Karpas-422 (cell line): ENCODE data around the gene PKD2L1. TPM values are rescaled to one million over a fixed set of nuclear protein-coding genes. Genes with fewer than 3 reads are reported as not detected.
A peak's percentile ranks its signal among the peaks of the same experiment; 100 is the strongest.

Experiments used
- DNase-seq: peaks from one replicate; pipeline ENCODE4 v3.0.0-alpha.2; 2015
- H2AFZ ChIP-seq: fragments of 200-600 bp; sonication (generic); 2 replicates; pipeline ENCODE4 v1.6.1; 2014; ENCODE audit warnings: antibody characterized with exemption, low read length, mixed read lengths
- H3K27ac ChIP-seq: fragments of 200-600 bp; sonication (generic); 2 replicates; pipeline ENCODE4 v1.5.1; 2014; ENCODE audit warnings: mild to moderate bottlenecking, low read length, moderate library complexity
- H3K27me3 ChIP-seq: fragments of 200-600 bp; sonication (generic); 2 replicates; pipeline ENCODE4 v1.6.1; 2014; ENCODE audit warnings: low read length, mixed read lengths
- H3K36me3 ChIP-seq: fragments of 200-600 bp; sonication (generic); 2 replicates; pipeline ENCODE4 v1.6.1; 2014; ENCODE audit warnings: low read length, mixed read lengths; ENCODE audit not compliant: insufficient read depth
- H3K4me1 ChIP-seq: fragments of 200-600 bp; sonication (generic); 2 replicates; pipeline ENCODE4 v1.6.1; 2014; ENCODE audit warnings: mild to moderate bottlenecking, low read length, mixed read lengths
- H3K4me2 ChIP-seq: fragments of 200-600 bp; sonication (generic); 2 replicates; pipeline ENCODE4 v1.6.1; 2014; ENCODE audit warnings: low read length, low read depth, mild to moderate bottlenecking; ENCODE audit not compliant: poor library complexity, severe bottlenecking
- H3K4me3 ChIP-seq: fragments of 200-600 bp; sonication (generic); 2 replicates; pipeline ENCODE4 v1.5.1; 2014; ENCODE audit warnings: mild to moderate bottlenecking, antibody characterized with exemption, low read length, mixed read lengths
- H3K79me2 ChIP-seq: fragments of 200-600 bp; sonication (generic); 2 replicates; pipeline ENCODE4 v1.6.1; 2014; ENCODE audit warnings: mild to moderate bottlenecking, low read length, mixed read lengths
- H3K9ac ChIP-seq: fragments of 200-600 bp; sonication (generic); 2 replicates; pipeline ENCODE4 v1.6.0; 2014; ENCODE audit warnings: low read length
- H3K9me2 ChIP-seq: fragments of 200-600 bp; sonication (generic), shearing (Covaris generic); replicated peaks from 2 replicates; pipeline ENCODE4 v1.6.0; 2014; ENCODE audit warnings: mild to moderate bottlenecking, low read length, moderate library complexity; ENCODE audit not compliant: insufficient read depth
- H3K9me3 ChIP-seq: fragments of 300-700, 200-600 bp; sonication (generic); 2 replicates; pipeline ENCODE4 v1.6.1; 2014; ENCODE audit warnings: low read length, mixed read lengths
- H4K20me1 ChIP-seq: fragments of 200-600 bp; sonication (generic); 2 replicates; pipeline ENCODE4 v1.6.1; 2014; ENCODE audit warnings: mild to moderate bottlenecking, antibody characterized with exemption, low read length, low read depth; ENCODE audit not compliant: insufficient read depth
- total RNA-seq: library from RNA; depleted of rRNA; stranded (reverse); fragments of >200 nt; shearing (Covaris generic); gene quantifications from 2 replicates; pipeline ENCODE4 v1.2.3, GENCODE V29; 2014; ENCODE audit warnings: low replicate concordance

PKD2L1 gene
- total RNA-seq, 1 experiment from 2014 or later, result 0.07 TPM

DNA sequence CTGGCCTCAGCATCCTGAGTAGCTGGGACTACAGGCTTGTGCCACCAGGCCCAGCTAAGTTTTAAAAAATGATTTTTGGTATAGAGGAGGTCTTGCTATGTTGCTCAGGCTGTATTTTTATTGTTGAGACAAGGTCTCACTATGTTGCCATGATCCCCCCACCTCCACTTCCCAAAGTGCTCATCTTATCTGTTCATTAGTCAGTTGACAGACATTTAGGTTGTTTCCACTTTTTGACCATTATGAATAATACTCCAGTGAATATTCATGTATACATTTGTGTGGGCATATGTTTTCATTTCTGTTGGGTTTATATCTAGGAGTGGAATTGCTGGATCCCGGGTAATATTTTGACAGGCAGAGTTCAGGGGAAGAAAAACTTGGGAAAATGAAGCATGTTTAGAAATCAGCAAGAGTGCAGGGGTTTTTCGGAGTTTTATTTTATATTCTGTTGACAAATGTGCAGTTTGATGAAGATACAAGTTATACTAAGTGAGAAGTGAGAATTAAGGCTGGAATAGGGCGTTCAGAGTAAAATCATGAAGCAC lies 14.3 kb upstream of the PKD2L1 start:
- no peaks in the 10 kb centered on the region for H3K27me3 ChIP-seq
- H3K4me1 ChIP-seq, result peaks cover 33% of the 10 kb centered on the region
- H4K20me1 ChIP-seq, result peaks cover 15% of the 10 kb centered on the region

DNA sequence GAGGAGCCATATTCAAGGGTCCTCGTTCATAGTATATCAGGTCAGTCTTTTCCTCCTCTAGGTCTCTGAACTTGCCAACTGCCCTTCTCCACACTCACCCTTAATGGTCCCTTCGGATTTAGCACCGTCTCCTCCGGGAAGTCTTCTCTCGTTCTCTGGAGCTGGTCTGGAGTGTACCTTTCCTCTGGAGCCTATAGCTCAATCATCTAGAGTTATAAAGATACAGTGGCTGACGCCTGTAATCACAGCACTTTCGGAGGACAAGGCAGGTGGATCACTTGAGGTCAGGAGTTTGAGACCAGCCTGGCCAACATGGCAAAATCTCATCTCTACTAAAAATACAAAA lies 12.6 kb upstream of the PKD2L1 start:
- H4K20me1 ChIP-seq, result no peaks in the 10 kb centered on the region; the same call in 1 of the 2 replicates
- H3K4me1 ChIP-seq, result peaks cover 27% of the 10 kb centered on the region
- H3K9me3 ChIP-seq, result no peaks in the 10 kb centered on the region
- H3K79me2 ChIP-seq, result peaks cover 6% of the 10 kb centered on the region
- H3K27me3 ChIP-seq, result no peaks in the 10 kb centered on the region
- H3K27ac ChIP-seq, result no peak overlapping the region
- H3K4me3 ChIP-seq, result no peak overlapping the region
- DNase-seq, result no peak
- no peak overlapping the region for H3K4me2 ChIP-seq
- H3K9me2 ChIP-seq, result no peaks in the 10 kb centered on the region
- peaks cover 4% of the 10 kb centered on the region for H3K36me3 ChIP-seq
- no peak overlapping the region for H3K9ac ChIP-seq
- H2AFZ ChIP-seq, result 0 out of 2 replicates have a peak overlapping the region, but pooled peaks have one; percentile 21

More for the DNA sequence above, 14.3 kb upstream of the PKD2L1 start:
- Histone ChIP-seq H2AFZ (no peak overlapping the region), H3K79me2 (peaks cover 23% of the 10 kb centered on the region), H3K9me3 (no peaks in the 10 kb centered on the region), H3K9me2 (no peaks in the 10 kb centered on the region), H3K27ac (no peak overlapping the region), H3K4me2 (no peak overlapping the region), H3K4me3 (no peak overlapping the region), H3K36me3 (peaks cover 21% of the 10 kb centered on the region), H3K9ac (no peak overlapping the region)
- DNase-seq, result no peak

DNA sequence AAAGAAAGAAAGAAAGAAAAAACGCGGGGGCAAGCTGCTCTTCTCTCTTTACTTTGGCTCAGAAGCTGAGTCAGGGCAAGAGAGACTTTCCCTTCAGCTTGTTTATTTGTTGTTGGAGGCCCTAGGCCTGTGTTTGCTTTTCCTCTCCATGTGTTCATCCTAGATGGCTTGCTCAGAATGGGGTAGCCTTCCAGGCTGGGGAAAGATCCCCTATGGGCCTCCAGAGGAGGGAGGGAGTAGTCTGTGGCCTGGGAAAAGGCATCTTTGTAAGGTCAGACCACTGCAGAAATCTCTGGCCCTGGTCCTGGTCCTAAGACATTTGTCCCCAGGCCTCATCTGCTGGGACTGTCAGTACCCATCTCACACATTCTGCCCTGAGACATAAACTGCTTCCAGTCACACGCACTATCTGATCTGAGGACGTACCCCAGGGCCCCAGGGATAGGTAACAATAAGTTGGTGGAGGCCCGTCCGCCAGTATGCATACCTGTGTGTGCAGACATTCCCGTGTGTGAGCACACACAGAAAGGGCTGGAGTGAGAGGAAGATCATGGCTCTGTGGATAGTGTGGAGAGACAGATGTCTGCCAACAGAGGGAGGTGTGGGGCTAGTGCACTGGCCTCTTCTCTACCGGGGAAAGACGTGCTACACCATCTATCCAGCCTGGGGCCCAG lies 12.1 kb upstream of the PKD2L1 start:
- Histone ChIP-seq H3K27ac (no peak overlapping the region), H3K4me2 (no peak overlapping the region), H2AFZ (0 out of 2 replicates have a peak overlapping the region, but pooled peaks have one; percentile 21), H3K4me3 (no peak overlapping the region), H3K9ac (no peak overlapping the region), H3K4me1 (peaks cover 27% of the 10 kb centered on the region), H3K36me3 (no peaks in the 10 kb centered on the region), H4K20me1 (no peaks in the 10 kb centered on the region), H3K27me3 (no peaks in the 10 kb centered on the region), H3K79me2 (peaks cover under 1% of the 10 kb centered on the region), H3K9me2 (no peaks in the 10 kb centered on the region), H3K9me3 (no peaks in the 10 kb centered on the region)
- peak; percentile 79 for DNase-seq

DNA sequence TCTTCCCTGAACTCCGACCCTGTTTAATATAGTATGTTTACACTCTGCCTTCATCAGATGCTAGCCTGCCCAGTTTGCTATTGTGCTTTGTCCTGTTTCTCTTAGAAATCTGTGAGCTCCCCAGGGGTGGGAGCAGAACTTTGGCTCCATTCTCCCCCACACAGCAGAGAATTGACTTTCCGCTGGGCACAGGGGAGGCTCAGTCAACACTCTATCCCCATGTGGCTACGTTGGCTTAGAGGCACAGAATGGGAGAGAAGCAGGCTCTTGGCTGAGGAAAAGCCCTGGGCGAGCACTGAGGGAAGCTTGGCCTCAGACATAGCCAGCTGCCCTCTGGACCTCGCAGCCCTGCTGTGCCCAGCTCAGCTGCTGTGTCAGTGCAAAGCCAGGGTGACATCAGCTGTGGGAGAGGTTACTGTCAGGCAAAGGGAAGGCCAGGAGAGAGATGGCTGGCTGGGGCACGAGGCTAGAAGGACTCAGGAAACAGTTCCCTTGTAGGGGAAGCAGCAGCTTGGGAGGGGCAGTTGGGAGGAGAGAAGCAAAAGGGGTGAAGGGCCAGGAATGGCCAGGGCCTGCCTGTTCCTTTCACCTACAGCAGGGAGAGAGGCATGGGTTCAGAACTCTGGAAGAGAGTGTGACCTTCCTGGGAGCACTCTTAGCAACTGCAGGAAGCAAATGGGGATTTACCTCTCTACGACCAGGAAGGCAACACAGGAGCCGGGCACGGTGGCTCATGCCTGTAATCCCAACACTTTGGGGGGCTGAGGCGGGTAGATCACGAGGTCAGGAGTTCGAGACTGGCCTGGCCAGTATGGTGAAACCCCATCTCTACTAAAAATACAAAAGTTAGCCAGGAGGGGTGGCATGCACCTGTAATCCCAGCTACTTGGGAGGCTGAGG lies 11.2 kb upstream of the PKD2L1 start:
- H3K27me3 ChIP-seq, result no peaks in the 10 kb centered on the region
- no peak overlapping the region for H3K9ac ChIP-seq
- peaks cover 26% of the 10 kb centered on the region for H3K4me1 ChIP-seq
- H2AFZ ChIP-seq, result no peak overlapping the region
- H3K9me2 ChIP-seq, result no peaks in the 10 kb centered on the region
- H3K27ac ChIP-seq, result no peak overlapping the region
- H3K36me3 ChIP-seq, result no peaks in the 10 kb centered on the region
- H3K4me2 ChIP-seq, result no peak overlapping the region
- no peaks in the 10 kb centered on the region for H3K79me2 ChIP-seq
- DNase-seq, result no peak
- no peak overlapping the region for H3K4me3 ChIP-seq
- H3K9me3 ChIP-seq, result no peaks in the 10 kb centered on the region
- H4K20me1 ChIP-seq, result no peaks in the 10 kb centered on the region

DNA sequence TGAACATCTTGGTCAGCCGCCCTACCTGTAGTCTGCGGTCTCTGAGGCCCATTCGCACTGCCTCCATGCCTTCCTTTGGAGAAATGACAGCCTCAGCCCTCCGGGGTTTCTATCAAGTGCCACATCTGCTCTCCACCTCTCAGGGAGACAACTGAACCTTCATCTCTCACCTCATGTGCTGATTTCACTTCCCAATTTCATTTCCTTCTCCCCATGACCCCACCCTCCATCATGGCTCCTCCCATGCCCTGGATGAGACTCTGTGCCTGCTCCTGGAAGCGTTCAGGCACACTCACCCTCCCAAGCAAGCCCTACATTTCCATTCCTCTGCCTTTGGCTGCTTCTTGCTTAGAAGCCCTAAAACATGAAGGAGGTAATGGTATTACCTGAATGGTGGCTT lies 9.2 kb upstream of the PKD2L1 start:
- H4K20me1 ChIP-seq, result no peaks in the 10 kb centered on the region
- peak overlapping the region; percentile 94; the same call in 1 of the 2 replicates for H2AFZ ChIP-seq
- H3K9ac ChIP-seq, result peak overlapping the region; percentile 45
- H3K9me3 ChIP-seq, result no peaks in the 10 kb centered on the region
- H3K4me2 ChIP-seq, result peak overlapping the region; percentile 57
- no peaks in the 10 kb centered on the region for H3K9me2 ChIP-seq
- H3K79me2 ChIP-seq, result no peaks in the 10 kb centered on the region
- peak; percentile 81 for DNase-seq
- H3K36me3 ChIP-seq, result no peaks in the 10 kb centered on the region
- H3K4me1 ChIP-seq, result peaks cover 14% of the 10 kb centered on the region
- H3K4me3 ChIP-seq, result peak overlapping the region; percentile 29; the same call in 1 of the 2 replicates
- no peak overlapping the region for H3K27ac ChIP-seq
- H3K27me3 ChIP-seq, result no peaks in the 10 kb centered on the region

DNA sequence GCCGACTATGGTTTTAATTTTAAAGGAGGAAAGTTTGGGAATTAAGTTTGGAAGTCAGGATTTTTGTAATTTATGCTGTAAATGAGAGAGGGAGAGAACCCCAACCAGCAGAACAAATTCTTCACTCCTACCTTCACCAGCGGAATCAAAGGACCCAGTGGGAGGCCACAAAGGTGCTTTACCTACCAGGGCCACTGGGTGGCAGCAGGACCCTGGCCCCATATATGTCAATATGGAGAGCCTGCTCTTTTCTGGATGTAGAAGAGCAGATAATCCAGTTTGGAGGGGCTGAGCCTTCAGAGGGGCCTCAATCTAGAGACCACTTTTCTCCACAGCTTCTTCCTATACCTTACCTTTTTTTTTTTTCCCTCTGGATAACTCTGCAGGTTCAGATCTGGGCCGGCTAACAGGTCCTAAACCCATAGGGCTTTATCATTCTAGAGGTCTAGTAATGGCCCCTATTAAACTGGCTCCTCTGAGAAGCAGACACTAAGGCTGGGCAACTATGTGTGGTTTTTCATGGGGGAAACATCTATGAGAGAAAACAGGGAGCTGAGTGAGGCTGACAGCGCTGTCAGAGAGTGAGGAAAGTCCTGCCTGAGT lies 8.5 kb upstream of the PKD2L1 start:
- H3K36me3 ChIP-seq, result no peaks in the 10 kb centered on the region
- H4K20me1 ChIP-seq, result no peaks in the 10 kb centered on the region
- H3K4me1 ChIP-seq, result peaks cover 14% of the 10 kb centered on the region
- peak overlapping the region; percentile 57 for H3K4me2 ChIP-seq
- peak; percentile 91 for DNase-seq
- no peaks in the 10 kb centered on the region for H3K27me3 ChIP-seq
- no peaks in the 10 kb centered on the region for H3K9me2 ChIP-seq
- H3K79me2 ChIP-seq, result no peaks in the 10 kb centered on the region
- H3K27ac ChIP-seq, result no peak overlapping the region
- no peaks in the 10 kb centered on the region for H3K9me3 ChIP-seq
- peak overlapping the region; percentile 45 for H3K9ac ChIP-seq
- peak overlapping the region; percentile 29; the same call in 1 of the 2 replicates for H3K4me3 ChIP-seq
- peak overlapping the region; percentile 94 for H2AFZ ChIP-seq

DNA sequence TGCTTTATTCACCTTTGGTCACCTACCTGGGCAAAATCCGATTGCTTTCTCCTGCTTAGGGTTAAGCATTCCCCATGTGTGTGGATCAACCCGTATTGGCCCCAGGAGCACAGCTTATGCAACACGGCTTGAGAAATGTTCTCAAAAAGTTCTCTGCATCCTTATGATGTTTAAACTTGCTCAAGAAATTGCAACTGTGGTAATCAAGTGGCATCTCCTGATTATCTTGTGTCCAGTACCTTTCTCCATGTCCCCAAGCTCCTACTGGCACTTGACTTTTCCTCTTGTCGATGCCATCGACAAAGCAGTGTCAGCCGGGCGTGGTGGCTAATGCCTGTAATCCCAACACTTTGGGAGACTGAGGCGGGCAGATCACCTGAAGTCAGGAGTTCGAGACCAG lies 4.7 kb upstream of the PKD2L1 start:
- no peaks in the 10 kb centered on the region for H4K20me1 ChIP-seq
- DNase-seq, result no peak
- H3K27me3 ChIP-seq, result no peaks in the 10 kb centered on the region
- H3K9me3 ChIP-seq, result no peaks in the 10 kb centered on the region
- H3K79me2 ChIP-seq, result no peaks in the 10 kb centered on the region
- H2AFZ ChIP-seq, result no peak overlapping the region
- no peaks in the 10 kb centered on the region for H3K36me3 ChIP-seq
- no peaks in the 10 kb centered on the region for H3K9me2 ChIP-seq
- H3K27ac ChIP-seq, result no peak overlapping the region
- H3K4me1 ChIP-seq, result peaks cover 13% of the 10 kb centered on the region
- no peak overlapping the region for H3K9ac ChIP-seq
- H3K4me3 ChIP-seq, result no peak overlapping the region
- H3K4me2 ChIP-seq, result no peak overlapping the region
